ENCODE data around the gene EPG5.
"Not testable (repeated sequence)": the region's sequence is repeated elsewhere in the genome, so short reads cannot be mapped to it uniquely, and the experiment has no call there.

Gene EPG5

DNA sequence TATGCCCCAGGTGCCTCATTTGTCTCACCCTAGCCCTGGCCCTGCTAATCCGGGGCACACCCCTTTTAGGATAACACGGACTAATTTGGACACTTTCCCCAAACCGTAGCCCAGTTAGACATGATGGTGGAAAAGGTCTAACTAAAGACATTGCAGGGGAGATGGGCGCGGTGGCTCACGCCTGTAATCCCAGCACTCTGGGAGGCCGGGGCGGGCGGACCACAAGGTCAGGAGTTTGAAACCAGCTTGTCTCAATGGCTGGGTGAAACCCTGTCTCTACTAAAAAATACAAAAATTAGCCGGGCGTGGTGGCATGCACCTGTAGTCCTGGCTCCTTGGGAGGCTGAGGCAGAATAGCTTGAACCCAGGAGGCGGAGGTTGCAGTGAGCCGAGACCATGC lies 118.5 kb downstream of the EPG5 start:
- H3K4me3 ChIP-seq (ENCODE audit: insufficient read depth, low read depth, low read length, poor library complexity, severe bottlenecking); H3K27me3 ChIP-seq (replicated peaks; ENCODE audit: control insufficient read depth, insufficient read depth, low read length, poor library complexity, severe bottlenecking); DNase-seq; H3K27ac ChIP-seq (ENCODE audit: insufficient read depth, low read length, poor library complexity, severe bottlenecking); H3K4me1 ChIP-seq (ENCODE audit: control insufficient read depth, insufficient read depth, low read length, poor library complexity, severe bottlenecking); H3K9me3 ChIP-seq (ENCODE audit: control insufficient read depth, low read length): not testable (repeated sequence)
- peaks cover 31% of the 10 kb centered on the region for H3K36me3 ChIP-seq (ENCODE audit: control insufficient read depth, insufficient read depth, low read length)

DNA sequence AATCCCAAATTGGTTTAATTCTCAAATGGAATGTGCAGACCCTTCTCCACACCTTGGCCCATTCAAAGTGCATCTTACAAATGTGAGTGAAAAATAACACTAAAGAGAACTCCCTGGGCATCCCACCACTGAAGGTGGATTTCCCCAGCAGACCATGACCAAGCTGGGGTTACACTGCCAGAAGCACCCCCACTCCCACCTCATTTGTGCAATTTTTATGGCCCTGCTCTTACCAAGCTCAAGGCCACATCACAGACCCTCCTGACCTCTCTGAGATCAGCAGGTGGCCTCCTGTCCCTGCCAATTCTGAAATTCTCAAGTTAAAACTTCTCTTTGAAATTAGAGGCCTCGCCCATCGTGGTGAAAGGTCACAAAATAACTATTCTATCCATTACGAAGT lies 120.0 kb downstream of the EPG5 start:
- Histone ChIP-seq H3K9me3 (ENCODE audit: control insufficient read depth, low read length) (no peaks in the 10 kb centered on the region), H3K36me3 (ENCODE audit: control insufficient read depth, insufficient read depth, low read length) (peaks cover 21% of the 10 kb centered on the region), H3K4me1 (ENCODE audit: control insufficient read depth, insufficient read depth, low read length, poor library complexity, severe bottlenecking) (no peaks in the 10 kb centered on the region), H3K4me3 (ENCODE audit: insufficient read depth, low read depth, low read length, poor library complexity, severe bottlenecking) (no peak overlapping the region), H3K27me3 (replicated peaks; ENCODE audit: control insufficient read depth, insufficient read depth, low read length, poor library complexity, severe bottlenecking) (no peaks in the 10 kb centered on the region), H3K27ac (ENCODE audit: insufficient read depth, low read length, poor library complexity, severe bottlenecking) (no peak overlapping the region)
- DNase-seq = no peak

- H3K27me3 ChIP-seq (replicated peaks; ENCODE audit: control insufficient read depth, insufficient read depth, low read length, poor library complexity, severe bottlenecking) = no peaks in the 10 kb centered on the region
- no peak overlapping the region for H3K4me3 ChIP-seq (ENCODE audit: insufficient read depth, low read depth, low read length, poor library complexity, severe bottlenecking)
- H3K27ac ChIP-seq (ENCODE audit: insufficient read depth, low read length, poor library complexity, severe bottlenecking) = no peak overlapping the region
- no peaks in the 10 kb centered on the region for H3K4me1 ChIP-seq (ENCODE audit: control insufficient read depth, insufficient read depth, low read length, poor library complexity, severe bottlenecking)
- no peak for DNase-seq
- no peaks in the 10 kb centered on the region for H3K9me3 ChIP-seq (ENCODE audit: control insufficient read depth, low read length)
- H3K36me3 ChIP-seq (ENCODE audit: control insufficient read depth, insufficient read depth, low read length) = peaks cover 9% of the 10 kb centered on the region
Measured at GRCh38 chr18:45845410-45845809, 121.7 kb downstream of the EPG5 start.

DNA sequence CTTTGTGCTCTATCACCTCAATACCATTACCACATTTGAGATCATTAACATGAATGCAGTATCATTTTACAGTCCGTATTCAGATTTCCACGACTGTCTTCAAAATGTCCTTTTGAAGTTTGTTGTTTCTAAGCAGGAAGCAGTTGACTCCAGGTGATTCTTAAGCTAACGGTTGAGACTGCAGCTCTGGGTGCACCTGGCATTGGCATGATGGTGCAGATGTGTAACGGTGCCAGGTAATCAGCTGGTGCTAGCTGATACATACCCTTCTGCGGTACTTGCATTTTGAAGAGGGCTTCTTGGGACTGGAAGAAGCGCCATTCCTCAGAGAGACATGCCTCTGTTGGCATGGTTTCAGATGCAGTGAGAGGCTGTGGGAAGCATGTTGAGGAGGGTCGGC lies 122.2 kb downstream of the EPG5 start:
- H3K4me3 ChIP-seq (ENCODE audit: insufficient read depth, low read depth, low read length, poor library complexity, severe bottlenecking) = no peak overlapping the region
- no peaks in the 10 kb centered on the region for H3K27me3 ChIP-seq (replicated peaks; ENCODE audit: control insufficient read depth, insufficient read depth, low read length, poor library complexity, severe bottlenecking)
- H3K9me3 ChIP-seq (ENCODE audit: control insufficient read depth, low read length) = no peaks in the 10 kb centered on the region
- peaks cover 9% of the 10 kb centered on the region for H3K36me3 ChIP-seq (ENCODE audit: control insufficient read depth, insufficient read depth, low read length)
- no peak for DNase-seq
- no peaks in the 10 kb centered on the region for H3K4me1 ChIP-seq (ENCODE audit: control insufficient read depth, insufficient read depth, low read length, poor library complexity, severe bottlenecking)
- no peak overlapping the region for H3K27ac ChIP-seq (ENCODE audit: insufficient read depth, low read length, poor library complexity, severe bottlenecking)

- Histone ChIP-seq H3K9me3 (ENCODE audit: control insufficient read depth, low read length) (no peaks in the 10 kb centered on the region), H3K27ac (ENCODE audit: insufficient read depth, low read length, poor library complexity, severe bottlenecking) (no peak overlapping the region), H3K4me3 (ENCODE audit: insufficient read depth, low read depth, low read length, poor library complexity, severe bottlenecking) (no peak overlapping the region), H3K36me3 (ENCODE audit: control insufficient read depth, insufficient read depth, low read length) (no peaks in the 10 kb centered on the region), H3K4me1 (ENCODE audit: control insufficient read depth, insufficient read depth, low read length, poor library complexity, severe bottlenecking) (peaks cover 3% of the 10 kb centered on the region), H3K27me3 (replicated peaks; ENCODE audit: control insufficient read depth, insufficient read depth, low read length, poor library complexity, severe bottlenecking) (peaks cover 10% of the 10 kb centered on the region)
- no peak for DNase-seq
Measured at GRCh38 chr18:45843019-45843418, 124.1 kb downstream of the EPG5 start.

GRCh38 chr18:45841765-45842442 lies 125.2 kb downstream of the EPG5 start:
- peaks cover 14% of the 10 kb centered on the region for H3K27me3 ChIP-seq (replicated peaks; ENCODE audit: control insufficient read depth, insufficient read depth, low read length, poor library complexity, severe bottlenecking)
- DNase-seq = no peak
- no peak overlapping the region for H3K27ac ChIP-seq (ENCODE audit: insufficient read depth, low read length, poor library complexity, severe bottlenecking)
- H3K4me1 ChIP-seq (ENCODE audit: control insufficient read depth, insufficient read depth, low read length, poor library complexity, severe bottlenecking) = peaks cover 8% of the 10 kb centered on the region
- H3K36me3 ChIP-seq (ENCODE audit: control insufficient read depth, insufficient read depth, low read length) = no peaks in the 10 kb centered on the region
- no peak overlapping the region for H3K4me3 ChIP-seq (ENCODE audit: insufficient read depth, low read depth, low read length, poor library complexity, severe bottlenecking)
- no peaks in the 10 kb centered on the region for H3K9me3 ChIP-seq (ENCODE audit: control insufficient read depth, low read length)

GRCh38 chr18:45841060-45841764 lies 125.9 kb downstream of the EPG5 start:
- Histone ChIP-seq H3K4me1 (ENCODE audit: control insufficient read depth, insufficient read depth, low read length, poor library complexity, severe bottlenecking) (peaks cover 8% of the 10 kb centered on the region), H3K27me3 (replicated peaks; ENCODE audit: control insufficient read depth, insufficient read depth, low read length, poor library complexity, severe bottlenecking) (peaks cover 17% of the 10 kb centered on the region), H3K4me3 (ENCODE audit: insufficient read depth, low read depth, low read length, poor library complexity, severe bottlenecking) (no peak overlapping the region), H3K36me3 (ENCODE audit: control insufficient read depth, insufficient read depth, low read length) (no peaks in the 10 kb centered on the region), H3K27ac (ENCODE audit: insufficient read depth, low read length, poor library complexity, severe bottlenecking) (no peak overlapping the region), H3K9me3 (ENCODE audit: control insufficient read depth, low read length) (no peaks in the 10 kb centered on the region)
- DNase-seq = no peak

GRCh38 chr18:45839414-45840395 lies 127.4 kb downstream of the EPG5 start:
- H3K27me3 ChIP-seq (replicated peaks; ENCODE audit: control insufficient read depth, insufficient read depth, low read length, poor library complexity, severe bottlenecking) = peaks cover 17% of the 10 kb centered on the region
- no peak overlapping the region for H3K27ac ChIP-seq (ENCODE audit: insufficient read depth, low read length, poor library complexity, severe bottlenecking)
- no peak overlapping the region for H3K4me3 ChIP-seq (ENCODE audit: insufficient read depth, low read depth, low read length, poor library complexity, severe bottlenecking)
- no peaks in the 10 kb centered on the region for H3K9me3 ChIP-seq (ENCODE audit: control insufficient read depth, low read length)
- H3K4me1 ChIP-seq (ENCODE audit: control insufficient read depth, insufficient read depth, low read length, poor library complexity, severe bottlenecking) = peaks cover 8% of the 10 kb centered on the region
- DNase-seq = no peak
- no peaks in the 10 kb centered on the region for H3K36me3 ChIP-seq (ENCODE audit: control insufficient read depth, insufficient read depth, low read length)

DNA sequence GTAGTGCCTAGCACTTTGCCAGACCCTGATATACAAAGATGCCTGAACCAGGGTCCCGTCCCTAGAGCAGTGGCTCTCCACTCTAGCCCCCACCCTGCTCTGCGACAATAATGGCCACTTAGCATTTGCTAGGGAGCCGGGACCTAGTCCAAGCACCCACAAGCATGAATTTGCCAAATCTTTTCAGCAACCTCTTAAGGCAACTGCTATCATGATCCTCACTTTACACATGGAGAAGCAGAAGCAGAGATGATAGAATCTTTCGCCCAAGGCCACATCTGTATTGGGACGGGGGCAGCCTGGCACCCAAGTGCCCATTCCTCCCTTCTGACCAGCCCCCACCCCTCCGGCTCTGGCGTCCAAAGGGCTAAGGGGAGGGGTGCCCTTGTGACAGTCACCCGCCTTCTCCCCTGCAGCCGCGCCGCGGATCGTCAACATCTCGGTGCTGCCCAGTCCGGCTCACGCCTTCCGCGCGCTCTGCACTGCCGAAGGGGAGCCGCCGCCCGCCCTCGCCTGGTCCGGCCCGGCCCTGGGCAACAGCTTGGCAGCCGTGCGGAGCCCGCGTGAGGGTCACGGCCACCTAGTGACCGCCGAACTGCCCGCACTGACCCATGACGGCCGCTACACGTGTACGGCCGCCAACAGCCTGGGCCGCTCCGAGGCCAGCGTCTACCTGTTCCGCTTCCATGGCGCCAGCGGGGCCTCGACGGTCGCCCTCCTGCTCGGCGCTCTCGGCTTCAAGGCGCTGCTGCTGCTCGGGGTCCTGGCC lies 128.6 kb downstream of the EPG5 start:
- Histone ChIP-seq H3K4me1 (ENCODE audit: control insufficient read depth, insufficient read depth, low read length, poor library complexity, severe bottlenecking) (peaks cover 8% of the 10 kb centered on the region), H3K4me3 (ENCODE audit: insufficient read depth, low read depth, low read length, poor library complexity, severe bottlenecking) (no peak overlapping the region)

More for the DNA sequence above, 128.6 kb downstream of the EPG5 start:
- Histone ChIP-seq H3K9me3 (ENCODE audit: control insufficient read depth, low read length) (no peaks in the 10 kb centered on the region), H3K27ac (ENCODE audit: insufficient read depth, low read length, poor library complexity, severe bottlenecking) (no peak overlapping the region), H3K27me3 (replicated peaks; ENCODE audit: control insufficient read depth, insufficient read depth, low read length, poor library complexity, severe bottlenecking) (peaks cover 17% of the 10 kb centered on the region), H3K36me3 (ENCODE audit: control insufficient read depth, insufficient read depth, low read length) (no peaks in the 10 kb centered on the region)
- DNase-seq = no peak

Data from effector memory CD4-positive, alpha-beta T cell (primary cell).